Activated naive CD4-positive, alpha-beta T cell treated with anti-CD3 and anti-CD28 coated beads, Interleukin-2, amount 50 U/mL, for 72 hours (primary cell): Measurements from ENCODE around the gene WDFY1. TPM values are rescaled to one million over a fixed set of nuclear protein-coding genes. Genes with fewer than 3 reads are reported as not detected.

ENCODE experiments used
- ATAC-seq, 2 donors: fragments of 150-1000 bp; cut with Tn5 transposase; 2 replicates each; pipeline ENCODE4 v1.10.0; 2021; ENCODE audit warnings: mild to moderate bottlenecking in 2 of 2, moderate library complexity in 2 of 2
- DNase-seq, 2 donors: peaks; one replicate each; pipeline ENCODE4 v3.0.0; 2021 to 2022; ENCODE audit warnings: low spot score in 2 of 2
- H3K27ac Mint-ChIP-seq, 2 donors: one replicate each; pipeline ENCODE4 v1.8.0; 2022; ENCODE audit warnings: mild to moderate bottlenecking in 2 of 2, mixed read lengths in 2 of 2
- H3K36me3 Mint-ChIP-seq, 2 donors: one replicate each; pipeline ENCODE4 v1.8.0; 2022; ENCODE audit warnings: mixed read lengths in 2 of 2
- H3K9me3 Mint-ChIP-seq, 2 donors: one replicate each; pipeline ENCODE4 v1.8.0; 2022; ENCODE audit warnings: mixed read lengths in 2 of 2
- total RNA-seq, 2 donors: library from RNA; stranded (reverse); gene quantifications; one replicate each; pipeline ENCODE4 v1.2.3, GENCODE V29; 2022

Gene WDFY1
- total RNA-seq, 2 donors from 2014 or later, result 22.5 to 49.2 TPM

DNA sequence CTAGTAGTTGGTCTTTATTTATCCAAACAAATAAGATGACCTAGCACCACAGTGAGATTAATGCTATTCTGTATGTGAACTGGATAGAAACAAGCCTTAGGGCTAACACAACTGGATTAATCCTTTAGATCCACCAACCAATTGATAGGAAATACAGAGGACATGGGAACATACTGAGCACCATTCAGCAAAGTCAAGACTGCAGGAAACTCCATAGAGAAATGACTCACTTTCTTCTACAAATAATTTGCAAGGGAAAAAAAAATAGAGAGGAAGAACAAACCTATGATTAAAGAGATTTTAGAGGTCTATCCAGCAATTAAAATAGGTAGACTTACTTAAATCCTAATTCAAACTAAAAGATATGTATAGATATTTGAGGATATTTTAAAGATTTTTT, 23.9 kb downstream of the WDFY1 start:
- no peak overlapping the region for H3K27ac Mint-ChIP-seq
- no peaks in the 10 kb centered on the region for H3K9me3 Mint-ChIP-seq
- ATAC-seq (no peak), DNase-seq (no peak)
- H3K36me3 Mint-ChIP-seq, result peaks cover 0 to 6% of the 10 kb centered on the region in 2 donors

GRCh38 chr2:223920109-223920508, 25.0 kb downstream of the WDFY1 start:
- Mint-ChIP-seq H3K36me3 (no peaks in the 10 kb centered on the region), H3K27ac (no peak overlapping the region), H3K9me3 (no peaks in the 10 kb centered on the region)
- ATAC-seq, result no peak
- no peak for DNase-seq

DNA sequence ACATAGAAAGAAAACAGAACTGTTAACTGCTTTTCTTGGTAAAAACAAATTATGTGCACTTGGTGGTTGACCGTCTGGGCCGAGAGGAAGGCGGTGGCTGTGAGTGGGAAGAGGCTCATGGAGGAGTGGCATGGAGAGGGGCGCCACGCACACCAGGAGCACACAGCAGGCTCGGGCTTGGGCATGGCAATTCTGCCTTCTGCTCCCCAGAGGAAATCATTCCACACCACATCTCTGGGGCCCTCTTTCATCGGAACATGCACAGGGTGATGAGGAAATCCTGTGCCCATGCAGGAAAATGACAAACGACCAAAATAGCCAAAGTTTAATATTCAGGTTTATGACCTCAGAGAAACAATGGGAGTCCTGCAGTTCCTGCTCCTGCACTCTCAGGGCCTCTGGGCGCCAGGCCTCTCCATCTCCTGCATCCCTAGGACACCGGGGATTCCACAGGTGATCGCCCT, 26.4 kb downstream of the WDFY1 start:
- no peak overlapping the region for H3K27ac Mint-ChIP-seq
- no peak for DNase-seq
- no peaks in the 10 kb centered on the region for H3K36me3 Mint-ChIP-seq
- no peaks in the 10 kb centered on the region for H3K9me3 Mint-ChIP-seq
- no peak for ATAC-seq

DNA sequence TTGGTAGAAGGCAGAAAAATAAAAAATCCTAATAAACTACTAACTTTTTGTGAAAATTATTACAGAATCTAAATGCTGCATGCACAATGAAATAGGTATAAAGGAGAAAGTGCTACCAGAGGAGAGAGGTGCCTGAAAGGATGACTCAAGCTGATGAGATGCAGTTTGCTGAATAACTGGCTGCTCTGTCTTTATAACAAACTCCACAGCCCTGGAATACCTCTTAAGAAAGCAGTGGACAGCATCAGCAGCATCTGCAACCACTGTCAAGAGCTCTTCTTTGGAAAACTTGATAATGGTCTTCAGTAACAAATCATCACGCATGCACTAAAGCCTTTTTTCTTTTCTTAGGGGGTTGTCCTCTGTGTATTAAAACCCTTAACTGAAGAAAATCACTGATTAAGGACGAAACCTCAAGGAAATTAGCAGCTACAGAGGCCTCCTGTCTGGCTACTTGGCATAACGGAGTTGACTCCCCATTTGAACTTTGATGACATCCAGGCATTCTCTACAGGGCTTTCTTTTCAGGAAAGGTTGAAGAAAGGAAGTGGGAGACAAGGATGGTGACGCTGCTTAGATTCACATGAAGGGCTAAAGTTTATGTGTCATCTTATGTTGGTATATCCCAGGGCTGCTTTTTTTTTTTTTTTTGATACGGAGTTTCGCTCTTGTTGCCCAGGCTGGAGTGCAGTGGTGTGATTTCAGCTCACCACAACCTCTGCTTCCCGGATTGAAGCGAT, 28.8 kb downstream of the WDFY1 start:
- H3K36me3 Mint-ChIP-seq, result no peaks in the 10 kb centered on the region
- DNase-seq, result no peak
- H3K9me3 Mint-ChIP-seq, result no peaks in the 10 kb centered on the region
- no peak for ATAC-seq
- no peak overlapping the region for H3K27ac Mint-ChIP-seq

DNA sequence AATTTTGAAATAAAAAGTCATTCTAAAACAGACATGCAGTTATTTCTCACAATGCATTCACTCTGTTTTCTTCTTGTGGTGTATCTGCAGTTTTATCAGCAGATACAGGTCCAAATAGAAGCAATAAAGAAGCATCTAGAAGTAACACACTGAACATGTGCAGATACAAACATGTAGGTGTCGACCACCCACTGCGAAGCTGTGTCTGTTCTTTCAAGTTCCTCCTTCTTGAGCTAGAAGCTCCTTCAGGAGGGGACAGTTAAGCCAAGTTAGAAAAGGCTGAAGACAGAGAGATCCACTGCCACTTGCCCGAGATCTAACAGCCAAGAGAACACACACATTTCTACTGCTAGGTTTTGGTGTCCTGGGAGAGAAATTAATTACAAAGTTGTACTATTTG, 30.1 kb downstream of the WDFY1 start:
- Mint-ChIP-seq H3K36me3 (no peaks in the 10 kb centered on the region), H3K9me3 (no peaks in the 10 kb centered on the region), H3K27ac (no peak overlapping the region)
- DNase-seq (no peak), ATAC-seq (no peak)

DNA sequence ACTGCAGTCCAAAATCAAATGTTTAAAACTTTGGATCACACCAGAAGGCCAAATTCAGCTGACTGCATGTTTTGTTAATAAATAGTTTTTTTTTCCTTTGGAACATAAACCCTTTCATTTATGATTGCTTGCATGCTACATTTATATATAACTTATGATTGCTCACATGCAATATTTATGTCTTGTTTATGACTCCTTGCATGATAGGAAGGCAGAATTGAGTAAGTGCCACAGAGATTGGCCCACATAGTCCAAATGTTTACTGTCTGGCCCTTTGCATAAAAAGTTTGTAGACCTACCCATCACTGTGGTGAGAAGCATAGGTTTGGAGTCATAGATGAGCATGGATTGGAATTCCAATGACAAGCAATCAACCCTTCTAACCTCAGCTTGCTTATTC, 30.8 kb downstream of the WDFY1 start:
- DNase-seq (no peak), ATAC-seq (no peak)
- Mint-ChIP-seq H3K9me3 (no peaks in the 10 kb centered on the region), H3K36me3 (no peaks in the 10 kb centered on the region), H3K27ac (no peak overlapping the region)

DNA sequence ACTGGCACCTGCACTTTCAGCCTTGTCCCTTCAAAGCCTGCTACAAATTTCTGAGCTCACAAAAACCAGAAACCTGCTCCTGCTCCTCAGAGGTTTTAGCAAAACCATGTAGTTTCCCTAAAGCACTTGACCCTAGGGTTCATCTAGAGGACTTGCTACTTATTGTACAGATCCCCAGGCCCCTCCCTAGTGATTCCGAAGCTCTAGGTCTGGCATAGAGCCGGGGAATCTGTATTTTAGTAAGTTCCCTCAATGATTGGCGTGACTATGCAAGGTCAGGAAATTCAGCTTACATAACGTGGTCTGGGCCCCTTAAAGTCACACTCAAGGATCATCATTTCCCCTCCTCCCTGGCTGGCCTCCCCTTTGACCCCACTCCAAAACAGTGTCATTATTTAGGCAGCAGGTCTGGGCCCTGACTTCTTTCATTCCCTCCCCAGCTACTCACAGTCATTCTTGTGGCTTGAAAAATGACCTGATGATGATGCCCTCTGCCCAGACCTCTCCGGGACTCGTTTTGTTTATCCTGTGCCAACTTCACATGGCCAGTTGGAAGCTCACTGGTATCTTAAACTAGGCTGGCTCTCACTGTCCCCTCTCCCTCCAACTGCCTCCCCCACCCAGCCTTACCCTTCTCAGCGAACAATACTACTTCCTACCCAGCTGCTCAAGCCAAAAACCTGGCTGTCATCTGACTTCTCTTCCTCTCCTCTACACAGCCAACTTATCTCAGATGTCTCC, 36.0 kb downstream of the WDFY1 start:
- Mint-ChIP-seq H3K27ac (peak overlapping the region; percentile 5 to 9), H3K9me3 (no peaks in the 10 kb centered on the region), H3K36me3 (no peaks in the 10 kb centered on the region)
- DNase-seq, result no peak
- no peak for ATAC-seq

DNA sequence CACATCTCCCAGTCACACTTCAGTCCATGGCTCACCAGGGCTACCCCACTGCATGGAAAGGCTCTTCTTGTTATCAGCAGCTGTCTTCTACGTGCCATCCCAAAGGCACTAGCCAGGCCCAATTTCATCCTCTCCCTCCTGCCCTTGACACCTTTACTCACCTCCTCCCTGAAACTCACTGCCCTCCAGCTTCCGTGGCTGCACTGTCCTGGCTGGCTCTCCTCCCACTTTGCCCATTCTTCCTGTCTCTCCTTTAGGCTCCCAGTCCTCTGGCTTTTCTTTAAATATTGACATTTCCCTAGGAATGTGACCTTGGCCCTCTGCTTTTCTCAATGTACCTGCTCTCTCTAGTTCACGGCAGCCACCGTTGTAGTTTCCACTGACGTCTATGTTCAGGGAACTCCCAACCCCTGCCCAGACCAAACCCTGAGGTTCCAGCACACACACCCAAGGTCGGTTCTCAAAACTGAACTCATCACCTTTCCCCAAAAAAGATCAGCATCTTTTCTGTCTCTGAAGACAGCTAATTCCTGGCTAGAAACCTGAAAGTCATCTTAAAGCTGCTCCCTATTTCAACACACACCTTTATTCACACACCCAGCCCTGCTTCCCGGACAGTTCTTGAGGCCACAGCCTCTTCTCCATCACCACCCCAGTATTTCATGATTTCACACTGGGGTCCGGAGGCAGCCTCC, 36.7 kb downstream of the WDFY1 start:
- DNase-seq (no peak), ATAC-seq (no peak)
- no peaks in the 10 kb centered on the region for H3K9me3 Mint-ChIP-seq
- no peaks in the 10 kb centered on the region for H3K36me3 Mint-ChIP-seq
- H3K27ac Mint-ChIP-seq, result peak overlapping the region in 1 of 2 donors; percentile 9

GRCh38 chr2:223905996-223906395, 39.1 kb downstream of the WDFY1 start:
- ATAC-seq (no peak), DNase-seq (no peak)
- peaks cover 0 to 5% of the 10 kb centered on the region in 2 donors for H3K36me3 Mint-ChIP-seq
- no peaks in the 10 kb centered on the region for H3K9me3 Mint-ChIP-seq
- H3K27ac Mint-ChIP-seq, result no peak overlapping the region

DNA sequence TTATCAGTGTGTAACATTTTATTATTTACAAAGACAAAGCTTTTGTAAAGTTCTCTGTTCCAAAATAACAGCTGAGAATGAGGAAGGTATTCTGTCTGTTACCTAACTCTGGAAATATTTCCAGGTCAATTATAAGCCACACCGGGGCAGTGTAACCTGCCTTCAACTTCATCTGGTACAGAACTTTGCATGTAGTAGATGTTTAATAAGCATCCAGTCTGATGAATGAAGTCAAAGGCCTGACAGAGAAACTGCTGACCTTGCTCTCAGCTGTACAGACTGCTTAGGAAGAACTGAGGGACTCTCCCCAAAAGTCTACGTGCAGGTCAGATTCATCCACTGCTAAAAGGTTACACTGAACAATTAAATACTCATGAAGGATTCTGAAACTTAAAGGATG, 43.3 kb downstream of the WDFY1 start:
- Mint-ChIP-seq H3K36me3 (peaks cover 0 to 26% of the 10 kb centered on the region in 2 donors), H3K27ac (no peak overlapping the region), H3K9me3 (no peaks in the 10 kb centered on the region)
- ATAC-seq (no peak), DNase-seq (no peak)

DNA sequence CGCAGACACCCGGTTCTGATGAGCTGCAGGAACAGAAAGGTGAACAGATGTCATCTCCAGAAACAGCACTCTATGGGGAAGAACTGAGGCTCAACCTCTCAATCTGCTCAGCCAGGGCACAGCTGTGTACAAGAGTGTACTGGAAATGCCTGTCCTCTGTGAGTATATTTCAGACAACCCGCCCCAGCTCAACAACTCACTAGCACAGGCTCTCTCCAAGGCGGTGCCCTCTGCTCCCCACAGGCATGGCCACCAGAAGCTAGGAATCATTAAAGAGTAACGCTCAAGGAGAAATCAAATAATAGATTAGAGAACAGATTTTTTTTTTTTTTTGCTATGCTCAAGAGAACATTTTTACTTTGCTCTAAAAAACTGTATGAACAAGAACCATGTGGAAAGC, 43.8 kb downstream of the WDFY1 start:
- ATAC-seq (no peak), DNase-seq (no peak)
- Mint-ChIP-seq H3K27ac (no peak overlapping the region), H3K9me3 (no peaks in the 10 kb centered on the region), H3K36me3 (peaks cover 0 to 26% of the 10 kb centered on the region in 2 donors)

DNA sequence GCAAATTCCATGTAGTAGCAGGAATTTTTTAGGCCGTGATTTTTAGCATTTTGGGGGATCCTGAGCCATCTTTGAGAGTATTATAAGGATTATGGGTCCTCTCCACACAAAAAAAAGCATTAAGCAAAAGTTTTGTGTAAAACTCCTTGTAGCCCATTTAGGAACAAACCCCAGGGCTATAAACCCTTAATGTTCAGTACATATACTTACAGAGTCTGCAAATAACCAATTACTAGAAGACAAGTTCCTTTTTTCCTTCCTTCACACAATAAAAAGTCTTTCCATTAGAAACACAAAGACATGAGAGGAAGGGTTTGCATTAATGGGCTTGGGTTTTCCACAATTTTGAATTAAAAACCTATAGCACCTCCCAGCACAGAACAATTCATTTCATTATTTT, 44.6 kb downstream of the WDFY1 start:
- H3K9me3 Mint-ChIP-seq, result no peaks in the 10 kb centered on the region
- DNase-seq, result no peak
- ATAC-seq, result no peak
- H3K27ac Mint-ChIP-seq, result no peak overlapping the region
- H3K36me3 Mint-ChIP-seq, result peaks cover 0 to 26% of the 10 kb centered on the region in 2 donors

DNA sequence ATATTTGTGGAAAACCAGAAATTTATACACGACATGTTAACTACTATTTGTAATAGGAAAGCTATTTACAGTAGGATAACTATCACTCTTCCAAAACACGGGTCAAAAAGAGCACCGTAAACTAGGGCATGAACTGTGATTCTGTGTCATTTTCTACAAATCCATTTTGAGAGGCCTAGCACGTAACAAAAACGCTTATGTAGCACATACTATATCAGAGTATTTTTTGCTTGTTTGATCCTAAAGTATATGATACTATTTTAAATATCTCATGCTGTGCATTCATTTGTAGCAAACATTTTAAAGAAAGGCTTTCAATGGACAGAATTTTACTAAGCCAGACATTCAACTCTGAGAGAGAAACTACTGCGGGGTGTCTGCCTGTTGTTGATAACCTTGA, 45.1 kb downstream of the WDFY1 start:
- peaks cover 0 to 26% of the 10 kb centered on the region in 2 donors for H3K36me3 Mint-ChIP-seq
- H3K27ac Mint-ChIP-seq, result no peak overlapping the region
- DNase-seq (no peak), ATAC-seq (no peak)
- H3K9me3 Mint-ChIP-seq, result no peaks in the 10 kb centered on the region

- H3K27ac Mint-ChIP-seq, result peak overlapping the region; percentile 65 to 76
- ATAC-seq (peak; percentile 19 to 39), DNase-seq (no peak)
- peaks cover 0 to 29% of the 10 kb centered on the region in 2 donors for H3K36me3 Mint-ChIP-seq
- H3K9me3 Mint-ChIP-seq, result no peaks in the 10 kb centered on the region
These were observed 47.3 kb downstream of the WDFY1 start for GRCh38 chr2:223897669-223898330.

GRCh38 chr2:223896833-223897311, 48.3 kb downstream of the WDFY1 start:
- no peak overlapping the region for H3K27ac Mint-ChIP-seq
- DNase-seq (no peak), ATAC-seq (peak; percentile 37 to 50)
- no peaks in the 10 kb centered on the region for H3K9me3 Mint-ChIP-seq
- peaks cover 0 to 35% of the 10 kb centered on the region in 2 donors for H3K36me3 Mint-ChIP-seq

GRCh38 chr2:223894968-223895367, 50.2 kb downstream of the WDFY1 start:
- H3K36me3 Mint-ChIP-seq, result peaks cover 0 to 44% of the 10 kb centered on the region in 2 donors
- ATAC-seq (no peak), DNase-seq (no peak)
- no peak overlapping the region for H3K27ac Mint-ChIP-seq
- H3K9me3 Mint-ChIP-seq, result no peaks in the 10 kb centered on the region

DNA sequence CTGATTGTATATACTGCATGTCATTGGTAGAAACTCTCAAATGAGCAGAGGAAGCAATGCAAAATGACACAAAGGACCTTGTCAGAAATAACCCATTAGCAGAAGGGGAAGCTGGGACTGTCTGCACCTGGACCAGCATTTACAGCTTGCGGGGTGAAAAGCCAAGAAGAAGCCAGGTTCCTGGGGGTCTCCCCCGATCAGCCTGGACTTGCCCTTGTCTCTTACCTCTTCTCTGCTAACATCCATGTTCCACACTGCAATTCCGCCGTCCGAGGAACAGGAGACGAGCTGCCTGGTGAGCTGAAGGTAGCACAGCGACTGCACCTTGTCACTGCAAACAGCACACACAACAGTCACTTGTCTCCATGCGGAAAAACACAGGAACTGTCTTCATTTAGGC, 51.1 kb downstream of the WDFY1 start:
- Mint-ChIP-seq H3K27ac (no peak overlapping the region), H3K36me3 (peaks cover 0 to 48% of the 10 kb centered on the region in 2 donors), H3K9me3 (peaks cover 0 to 7% of the 10 kb centered on the region in 2 donors)
- ATAC-seq (no peak), DNase-seq (no peak)
